PC-9 (cell line): Measurements from ENCODE around the gene MATK.

Experiments used
- EZH2 ChIP-seq: fragments of 200-600 bp; sonication (generic); IDR thresholded peaks from 2 replicates; pipeline ENCODE4 v1.8.0; 2017; ENCODE audit warnings: antibody characterized with exemption, low read depth
- TF ChIP-seq, protein P1 (sequence below): fragments of 200-600 bp; sonication (generic); conservative IDR thresholded peaks from 2 replicates; pipeline ENCODE4 v1.6.1; 2017; ENCODE audit warnings: mixed run types, antibody characterized with exemption, mild to moderate bottlenecking, moderate library complexity

DNA sequence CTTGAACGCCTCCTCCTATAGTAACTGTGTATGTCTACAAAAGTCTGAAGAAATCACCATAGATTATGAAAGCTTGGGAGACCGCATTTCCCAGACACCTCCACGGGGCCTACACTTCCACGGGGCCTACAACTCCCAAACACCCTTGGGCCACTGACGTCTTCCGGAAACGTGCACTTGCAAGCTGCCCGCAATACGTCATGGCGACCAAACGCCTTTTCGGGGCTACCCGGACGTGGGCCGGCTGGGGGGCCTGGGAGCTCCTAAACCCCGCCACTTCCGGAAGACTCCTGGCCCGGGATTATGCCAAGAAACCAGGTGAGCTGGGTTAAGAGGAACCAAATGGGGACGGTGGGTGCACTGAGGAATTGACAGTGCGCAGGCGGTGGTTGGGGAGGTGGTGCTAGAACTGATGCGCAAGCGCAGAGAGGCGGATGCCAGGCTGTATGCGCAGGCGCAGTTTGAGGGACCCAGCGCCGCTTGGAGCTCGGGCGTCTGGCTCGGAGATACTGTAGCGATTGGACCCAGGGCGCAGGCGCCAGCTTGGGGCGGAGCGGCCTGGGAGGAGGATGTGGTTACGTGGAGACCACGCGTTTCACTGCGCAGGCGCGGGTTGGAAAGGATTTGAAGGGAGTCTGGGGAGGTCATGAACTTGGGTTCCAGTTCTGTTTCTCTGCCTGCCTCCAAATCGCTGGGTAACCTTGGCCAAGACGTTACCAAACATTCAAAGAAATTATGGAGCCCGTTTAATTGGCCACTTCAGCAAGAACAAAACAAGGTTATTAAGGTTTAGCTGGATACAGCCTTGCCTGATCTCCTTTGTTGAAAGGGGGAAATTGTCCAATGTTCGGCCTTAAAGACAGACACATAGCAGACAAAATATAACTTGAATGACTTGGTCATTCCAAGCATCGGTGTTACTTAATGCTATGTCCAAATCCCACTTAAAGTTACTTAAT is 23.4 kb downstream of the MATK start, which contains the start of gene MRPL54:
- TF ChIP-seq, protein P1, sequence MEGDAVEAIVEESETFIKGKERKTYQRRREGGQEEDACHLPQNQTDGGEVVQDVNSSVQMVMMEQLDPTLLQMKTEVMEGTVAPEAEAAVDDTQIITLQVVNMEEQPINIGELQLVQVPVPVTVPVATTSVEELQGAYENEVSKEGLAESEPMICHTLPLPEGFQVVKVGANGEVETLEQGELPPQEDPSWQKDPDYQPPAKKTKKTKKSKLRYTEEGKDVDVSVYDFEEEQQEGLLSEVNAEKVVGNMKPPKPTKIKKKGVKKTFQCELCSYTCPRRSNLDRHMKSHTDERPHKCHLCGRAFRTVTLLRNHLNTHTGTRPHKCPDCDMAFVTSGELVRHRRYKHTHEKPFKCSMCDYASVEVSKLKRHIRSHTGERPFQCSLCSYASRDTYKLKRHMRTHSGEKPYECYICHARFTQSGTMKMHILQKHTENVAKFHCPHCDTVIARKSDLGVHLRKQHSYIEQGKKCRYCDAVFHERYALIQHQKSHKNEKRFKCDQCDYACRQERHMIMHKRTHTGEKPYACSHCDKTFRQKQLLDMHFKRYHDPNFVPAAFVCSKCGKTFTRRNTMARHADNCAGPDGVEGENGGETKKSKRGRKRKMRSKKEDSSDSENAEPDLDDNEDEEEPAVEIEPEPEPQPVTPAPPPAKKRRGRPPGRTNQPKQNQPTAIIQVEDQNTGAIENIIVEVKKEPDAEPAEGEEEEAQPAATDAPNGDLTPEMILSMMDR = no peak
- TF ChIP-seq EZH2 = no peak
